OCI-LY7 (cell line): Measurements from ENCODE around the gene SLC1A4. TPM values are rescaled to one million over a fixed set of nuclear protein-coding genes. Genes with fewer than 3 reads are reported as not detected.
"Not testable (repeated sequence)": the region's sequence is repeated elsewhere in the genome, so short reads cannot be mapped to it uniquely, and the experiment has no call there.

Experiments
- BruUV-seq: library from RNA; stranded (reverse); fragments of 400-500 nt; replicated peaks from 2 replicates; lab custom pipeline; 2021; lab: Mats Ljungman, UMichigan
- CTCF ChIA-PET: fragments of 300-600 bp; sonication (Branson Sonifier 250); formaldehyde crosslinking; loops from one replicate; lab custom pipeline; 2022; ENCODE audit warnings: antibody characterized with exemption; ENCODE audit not compliant: unreplicated experiment; lab: Charles Lee
- POLR2A ChIA-PET: fragments of 300-600 bp; sonication (Branson Sonifier 250); formaldehyde crosslinking; loops from one replicate; lab custom pipeline; 2022; ENCODE audit warnings: antibody characterized with exemption; lab: Charles Lee
- DNase-seq: peaks from one replicate; pipeline ENCODE4 v3.0.0-alpha.2; 2015; ENCODE audit warnings: low spot score
- H2AFZ ChIP-seq: fragments of 200-600 bp; sonication (generic), shearing (Covaris generic); 2 replicates; pipeline ENCODE4 v1.6.1; 2014; ENCODE audit warnings: mild to moderate bottlenecking, antibody characterized with exemption, low read length, moderate library complexity
- H3K27ac ChIP-seq: fragments of 200-600 bp; sonication (generic); 2 replicates; pipeline ENCODE4 v1.5.1; 2014; ENCODE audit warnings: mixed run types, low read depth, mild to moderate bottlenecking, moderate library complexity, low read length, inconsistent platforms; ENCODE audit not compliant: poor library complexity, severe bottlenecking
- H3K36me3 ChIP-seq: fragments of 200-600 bp; sonication (generic); 2 replicates; pipeline ENCODE4 v1.6.1; 2014; ENCODE audit warnings: mild to moderate bottlenecking, antibody characterized with exemption, low read length, moderate library complexity, mixed read lengths; ENCODE audit not compliant: insufficient read depth
- H3K4me1 ChIP-seq: fragments of 200-600 bp; sonication (generic); 2 replicates; pipeline ENCODE4 v1.5.1; 2014; ENCODE audit warnings: mild to moderate bottlenecking, low read length; ENCODE audit not compliant: insufficient read depth, poor library complexity, severe bottlenecking
- H3K4me2 ChIP-seq: fragments of 200-600 bp; sonication (generic); 2 replicates; pipeline ENCODE4 v1.6.1; 2014; ENCODE audit warnings: mild to moderate bottlenecking, low read length
- H3K4me3 ChIP-seq: fragments of 200-600 bp; sonication (generic); 2 replicates; pipeline ENCODE4 v1.5.1; 2014; ENCODE audit warnings: mild to moderate bottlenecking, low read depth, low read length; ENCODE audit not compliant: poor library complexity, severe bottlenecking
- H3K79me2 ChIP-seq: fragments of 200-600 bp; sonication (generic); 2 replicates; pipeline ENCODE4 v1.6.1; 2016; ENCODE audit warnings: low read depth, mild to moderate bottlenecking, low read length, moderate library complexity, mixed read lengths; ENCODE audit not compliant: insufficient read depth
- H3K9me2 ChIP-seq: fragments of 200-600 bp; sonication (generic); 2 replicates; pipeline ENCODE4 v1.6.1; 2016; ENCODE audit warnings: mild to moderate bottlenecking, low read length, mixed read lengths; ENCODE audit not compliant: insufficient read depth
- H3K9me3 ChIP-seq: fragments of 200-600 bp; sonication (generic); 2 replicates; pipeline ENCODE4 v1.6.1; 2014; ENCODE audit warnings: mild to moderate bottlenecking, mixed run types, low read length, mixed read lengths
- H4K20me1 ChIP-seq: fragments of 200-600 bp; sonication (generic); 2 replicates; pipeline ENCODE4 v1.6.1; 2014; ENCODE audit warnings: mild to moderate bottlenecking, antibody characterized with exemption, low read length, moderate library complexity, mixed read lengths; ENCODE audit not compliant: insufficient read depth
- CTCF ChIP-seq: fragments of 200-600 bp; sonication (generic); conservative IDR thresholded peaks from 2 replicates; pipeline ENCODE4 v1.5.1; 2014; ENCODE audit warnings: mild to moderate bottlenecking, antibody characterized with exemption, low read length, moderate library complexity, mixed read lengths
- EZH2phosphoT487 ChIP-seq: fragments of 200-600 bp; sonication (generic); IDR thresholded peaks from 2 replicates; pipeline ENCODE4 v1.6.1; 2018; ENCODE audit warnings: low read depth, borderline replicate concordance, mild to moderate bottlenecking, mixed run types, antibody characterized with exemption, low read length, moderate library complexity, mixed read lengths
- intact Hi-C: fragments of 100-400 bp; cut with micrococcal nuclease; formaldehyde crosslinking; loops from one replicate; pipeline ENCODE4 v1.10.0; 2022; ENCODE audit not compliant: unreplicated experiment
- total RNA-seq, 2 experiments: library from RNA; depleted of rRNA in 1 of 2; stranded (reverse); fragments of >200 nt in 1 of 2; shearing (Covaris generic) in 1 of 2; gene quantifications; 2 replicates each; pipeline ENCODE4 v1.2.3, GENCODE V29; 2014 to 2022

Gene SLC1A4
- total RNA-seq, 2 experiments from 2014 or later, result 17.2 to 31.1 TPM

- no peak for TF ChIP-seq CTCF
- H3K27ac ChIP-seq, result no peak overlapping the region
- intact Hi-C loops, result no loop called here
- ChIA-PET CTCF (no interaction called here), POLR2A (no interaction called here)
- no peak overlapping the region for H2AFZ ChIP-seq
- H3K79me2 ChIP-seq, result no peaks in the 10 kb centered on the region
- H3K4me3 ChIP-seq, result no peak overlapping the region
- H4K20me1 ChIP-seq, result no peaks in the 10 kb centered on the region
- DNase-seq, result no peak
- no peaks in the 10 kb centered on the region for H3K4me1 ChIP-seq
- BruUV-seq, result no TSS peak
- H3K9me2 ChIP-seq, result no peaks in the 10 kb centered on the region
- H3K9me3 ChIP-seq, result no peaks in the 10 kb centered on the region
- no peaks in the 10 kb centered on the region for H3K36me3 ChIP-seq
- H3K4me2 ChIP-seq, result no peak overlapping the region
Measured at GRCh38 chr2:64967601-64968000, 21.6 kb upstream of the SLC1A4 start.

GRCh38 chr2:64969086-64969485, 20.1 kb upstream of the SLC1A4 start:
- H2AFZ ChIP-seq, DNase-seq, BruUV-seq, H3K79me2 ChIP-seq, H3K4me2 ChIP-seq, H3K9me2 ChIP-seq, H3K4me1 ChIP-seq, H4K20me1 ChIP-seq, H3K36me3 ChIP-seq, H3K9me3 ChIP-seq, H3K27ac ChIP-seq, H3K4me3 ChIP-seq, CTCF ChIA-PET, intact Hi-C loops: not testable (repeated sequence)
- POLR2A ChIA-PET, result interaction anchor here (1.1 kb wide), 1 partner anchor 15 kb away, joined by 3 read pairs; no protein-coding TSS in a partner anchor

- Histone ChIP-seq H3K9me2 (no peaks in the 10 kb centered on the region), H3K4me3 (no peak overlapping the region), H3K79me2 (no peaks in the 10 kb centered on the region), H3K4me2 (no peak overlapping the region), H3K27ac (no peak overlapping the region), H3K9me3 (no peaks in the 10 kb centered on the region), H4K20me1 (no peaks in the 10 kb centered on the region), H2AFZ (no peak overlapping the region), H3K36me3 (no peaks in the 10 kb centered on the region), H3K4me1 (peaks cover 3% of the 10 kb centered on the region)
- ChIA-PET POLR2A (interaction anchor here (0.7 kb wide), 1 partner anchor 9 kb away, joined by 3 read pairs; no protein-coding TSS in a partner anchor), CTCF (no interaction called here)
- intact Hi-C loops, result no loop called here
- no peak for DNase-seq
- no TSS peak for BruUV-seq
- TF ChIP-seq EZH2phosphoT487 (no peak), CTCF (no peak)
Measured at GRCh38 chr2:64970495-64970894, 18.7 kb upstream of the SLC1A4 start.
